VCaP (cell line): ENCODE results near the gene ZRANB3.

Experiments
- H3K27ac ChIP-seq: fragments of 450-650 bp; 2 replicates; pipeline ENCODE4 v1.5.1; 2017
- TF ChIP-seq, protein P1 (sequence below): fragments of 450-650 bp; conservative IDR thresholded peaks from 2 replicates; pipeline ENCODE4 v1.5.1; 2017; ENCODE audit warnings: mild to moderate bottlenecking, moderate library complexity

Gene ZRANB3

DNA sequence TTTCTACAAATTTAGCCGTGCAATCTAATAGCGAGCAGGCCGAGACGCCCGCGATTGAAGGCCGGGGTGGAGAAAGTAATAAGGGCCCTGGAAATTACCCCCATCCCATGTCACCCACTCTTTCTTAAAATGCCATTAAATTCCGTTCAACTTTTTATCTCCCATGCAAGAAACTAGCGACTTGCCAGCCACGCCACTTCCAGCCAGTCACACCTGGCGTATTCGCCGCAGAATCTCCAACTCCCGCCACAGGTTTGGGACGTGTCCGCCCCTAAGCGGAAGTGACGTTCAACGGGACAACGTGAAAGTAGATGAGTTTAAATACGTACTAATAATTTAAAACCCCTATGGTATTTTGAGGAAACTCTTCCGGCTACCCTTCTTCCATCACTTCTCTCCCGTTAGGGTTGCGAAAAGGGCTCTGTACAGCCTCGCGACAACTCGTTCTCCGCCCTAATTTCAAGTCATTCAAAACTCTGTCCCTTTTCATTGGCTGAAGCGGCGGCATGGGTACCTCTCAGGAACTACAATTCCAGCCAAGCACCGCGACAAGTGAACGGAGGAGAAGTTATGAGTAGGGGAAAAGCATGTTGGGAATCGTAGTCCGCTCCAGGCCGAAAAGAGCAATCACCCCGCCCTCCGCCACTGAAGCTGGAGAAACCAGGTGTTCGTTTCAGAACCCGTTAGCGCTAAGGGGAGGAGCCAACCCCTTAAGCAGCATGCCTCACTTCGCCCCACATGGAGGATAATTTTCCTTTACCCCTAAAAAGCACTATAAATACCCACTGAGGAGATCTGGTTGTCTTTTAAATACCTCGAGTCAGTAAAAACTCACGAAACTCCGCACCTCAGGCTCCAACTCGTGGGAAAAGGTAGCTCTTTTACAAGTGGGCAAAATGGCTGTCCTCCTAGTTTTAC, at the start of gene ZRANB3:
ZRANB3 (minus strand) TSS at position 906 of the 918 bp plus-strand sequence.
- TF ChIP-seq, protein P1, sequence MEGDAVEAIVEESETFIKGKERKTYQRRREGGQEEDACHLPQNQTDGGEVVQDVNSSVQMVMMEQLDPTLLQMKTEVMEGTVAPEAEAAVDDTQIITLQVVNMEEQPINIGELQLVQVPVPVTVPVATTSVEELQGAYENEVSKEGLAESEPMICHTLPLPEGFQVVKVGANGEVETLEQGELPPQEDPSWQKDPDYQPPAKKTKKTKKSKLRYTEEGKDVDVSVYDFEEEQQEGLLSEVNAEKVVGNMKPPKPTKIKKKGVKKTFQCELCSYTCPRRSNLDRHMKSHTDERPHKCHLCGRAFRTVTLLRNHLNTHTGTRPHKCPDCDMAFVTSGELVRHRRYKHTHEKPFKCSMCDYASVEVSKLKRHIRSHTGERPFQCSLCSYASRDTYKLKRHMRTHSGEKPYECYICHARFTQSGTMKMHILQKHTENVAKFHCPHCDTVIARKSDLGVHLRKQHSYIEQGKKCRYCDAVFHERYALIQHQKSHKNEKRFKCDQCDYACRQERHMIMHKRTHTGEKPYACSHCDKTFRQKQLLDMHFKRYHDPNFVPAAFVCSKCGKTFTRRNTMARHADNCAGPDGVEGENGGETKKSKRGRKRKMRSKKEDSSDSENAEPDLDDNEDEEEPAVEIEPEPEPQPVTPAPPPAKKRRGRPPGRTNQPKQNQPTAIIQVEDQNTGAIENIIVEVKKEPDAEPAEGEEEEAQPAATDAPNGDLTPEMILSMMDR = no peak
- peak within 1 kb of the TSS; percentile 87 for H3K27ac ChIP-seq

DNA sequence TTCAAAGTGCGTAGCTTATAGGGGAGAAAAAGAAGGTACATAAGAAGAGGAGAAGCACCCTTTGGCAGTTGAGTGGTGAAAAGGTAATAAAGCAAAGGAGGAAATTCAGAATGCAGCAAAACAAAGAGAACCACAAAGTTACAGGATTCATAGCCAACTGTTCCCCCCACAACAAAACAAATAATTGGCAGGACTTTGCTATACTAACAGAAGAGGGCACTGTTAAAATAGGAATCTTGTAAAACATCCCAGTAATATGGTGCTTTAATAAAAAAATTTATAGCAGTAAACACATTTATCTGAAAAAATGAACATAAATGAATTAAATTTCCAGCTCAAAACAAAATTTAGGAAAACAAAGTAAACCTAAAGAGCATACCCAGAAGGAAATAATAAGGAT, 42.6 kb upstream of the ZRANB3 start:
- no peak overlapping the region for H3K27ac ChIP-seq

DNA sequence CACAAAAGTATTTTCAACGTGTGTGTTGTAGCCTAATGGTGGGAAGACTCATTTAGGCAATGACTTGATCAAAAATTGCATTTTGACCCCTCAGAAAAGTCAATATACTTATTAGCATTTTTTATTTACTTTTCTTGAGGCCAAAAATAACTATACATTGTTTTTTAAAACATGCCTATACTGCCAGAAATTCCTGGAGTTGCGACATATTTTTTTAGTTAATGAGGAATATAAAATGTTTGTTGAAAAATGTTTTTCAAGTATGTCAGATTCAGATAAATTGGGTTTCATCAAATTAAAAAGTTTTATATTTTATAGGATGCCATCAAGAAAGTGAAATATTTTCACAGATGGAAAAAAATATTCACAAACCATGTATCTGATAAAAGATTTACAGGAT, 39.9 kb upstream of the ZRANB3 start:
- TF ChIP-seq, protein P1 = no peak
- no peak overlapping the region for H3K27ac ChIP-seq

More for the DNA sequence above, 42.6 kb upstream of the ZRANB3 start:
- TF ChIP-seq, protein P1 = peak; percentile 46

DNA sequence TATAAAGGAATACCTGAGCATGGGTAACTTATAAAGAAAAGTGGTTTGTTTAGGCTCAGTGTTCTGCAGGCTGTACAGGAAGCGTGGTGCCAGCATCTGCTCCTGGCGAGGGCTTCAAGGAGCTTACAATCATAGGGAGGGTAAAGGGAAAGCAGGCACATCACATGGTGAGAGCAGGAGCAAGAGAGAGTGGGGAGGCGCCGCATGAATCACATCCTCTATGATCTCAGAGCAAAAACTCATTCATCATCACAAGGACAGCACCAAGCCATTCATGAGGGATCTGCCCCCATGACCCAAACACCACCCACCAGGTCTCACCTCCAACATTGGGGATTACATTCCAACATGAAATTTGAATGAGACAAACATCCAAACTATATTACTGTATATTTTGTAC, 32.8 kb upstream of the ZRANB3 start:
- TF ChIP-seq, protein P1 = no peak
- H3K27ac ChIP-seq = no peak overlapping the region

DNA sequence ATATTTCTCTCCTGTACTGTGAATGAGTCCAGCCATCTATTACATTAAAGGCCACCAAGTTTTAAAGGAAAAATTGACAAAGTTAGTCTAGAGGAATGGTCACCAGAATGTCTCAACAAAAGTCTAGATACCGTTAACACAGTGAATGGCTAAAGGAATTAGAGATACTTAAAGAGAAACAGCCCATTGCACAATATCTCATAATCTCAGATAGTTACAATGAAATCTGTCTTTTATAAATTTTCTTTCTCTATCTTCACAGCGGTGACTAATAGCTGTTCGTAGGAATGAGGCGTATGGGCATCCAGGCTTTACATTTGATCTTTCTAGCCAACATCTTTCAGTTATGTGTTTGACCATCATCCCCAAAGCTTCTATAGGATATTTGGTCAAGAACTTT, 30.9 kb upstream of the ZRANB3 start:
- no peak overlapping the region for H3K27ac ChIP-seq
- TF ChIP-seq, protein P1 = no peak

DNA sequence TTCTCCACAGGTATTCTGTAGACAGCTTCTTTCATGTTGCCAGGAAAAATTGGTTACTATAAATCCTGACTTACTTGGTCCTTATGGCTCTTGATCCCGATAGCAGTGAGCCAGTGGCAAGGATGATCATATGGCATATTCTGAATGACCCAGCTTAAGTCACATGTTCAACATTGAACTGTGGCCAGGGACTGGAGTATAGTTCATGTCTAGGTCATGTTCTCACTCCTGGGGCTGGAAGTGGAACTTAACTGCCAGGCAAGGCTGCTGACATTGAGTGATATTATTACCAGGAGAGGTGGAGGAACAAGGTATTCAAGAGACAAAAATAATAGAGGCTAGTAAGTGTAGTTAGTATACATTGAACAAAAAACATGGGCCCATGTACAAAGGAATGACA, 26.5 kb upstream of the ZRANB3 start:
- TF ChIP-seq, protein P1 = no peak
- no peak overlapping the region for H3K27ac ChIP-seq

DNA sequence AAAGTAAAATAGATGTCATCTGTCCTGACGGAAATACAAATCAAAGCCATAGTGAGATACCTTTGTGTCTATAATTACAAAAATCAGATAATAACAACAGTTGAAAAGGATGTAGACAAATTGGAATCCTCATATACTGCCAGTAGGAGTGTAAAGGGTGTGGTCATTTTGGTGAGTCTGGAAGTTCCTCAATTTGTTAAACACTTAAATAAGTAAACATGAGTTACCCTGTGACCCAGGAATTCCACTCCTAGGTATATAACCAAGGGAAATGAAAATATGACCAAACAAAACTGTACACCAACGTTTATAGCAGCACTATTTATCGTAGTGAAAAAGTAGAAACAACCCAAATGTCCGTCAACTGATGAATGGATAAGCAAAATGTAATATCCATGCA, 24.3 kb upstream of the ZRANB3 start:
- TF ChIP-seq, protein P1 = no peak

More for the DNA sequence above, 24.3 kb upstream of the ZRANB3 start:
- H3K27ac ChIP-seq = no peak overlapping the region
